HEK293 (cell line): ENCODE results near the gene MST1R.

Experiments
- CTCF ChIA-PET: fragments of 350-600 bp; formaldehyde crosslinking; extraction: SDS; loops from one replicate; lab custom pipeline; 2021; ENCODE audit warnings: antibody characterized with exemption; lab: Yijun Ruan, JAX
- POLR2A ChIA-PET: fragments of 300-600 bp; formaldehyde crosslinking; extraction: SDS; loops from one replicate; lab custom pipeline; 2020; ENCODE audit warnings: antibody characterized with exemption, inconsistent platforms; lab: Yijun Ruan, JAX
- H3K27ac ChIP-seq: fragments of 200-500 bp; sonication (Bioruptor generic); 2 replicates; pipeline ENCODE4 v1.5.1; 2014; ENCODE audit warnings: low read depth, low read length, control low read depth, inconsistent platforms; ENCODE audit errors: extremely low read depth
- H3K36me3 ChIP-seq, 2 experiments: fragments of 200-500 bp in 1 of 2; sonication (Bioruptor generic) in 1 of 2; 1 replicate in 1 of 2; 2 replicates in 1 of 2; pipeline ENCODE4 v1.5.1; 2014 to 2017; ENCODE audit warnings: inconsistent platforms in 2 of 2, low read length in 2 of 2; ENCODE audit not compliant: control insufficient read depth in 2 of 2, insufficient read depth in 1 of 2
- H3K4me1 ChIP-seq: fragments of 200-500 bp; sonication (Bioruptor generic); 2 replicates; pipeline ENCODE4 v1.5.1; 2014; ENCODE audit warnings: mild to moderate bottlenecking, low read length, inconsistent platforms; ENCODE audit not compliant: control insufficient read depth, insufficient read depth
- H3K4me3 ChIP-seq: 2 replicates; pipeline ENCODE4 v1.5.1; 2011; ENCODE audit warnings: low read depth, mild to moderate bottlenecking, control low read depth, low read length, moderate library complexity
- H3K9me3 ChIP-seq: fragments of 200-500 bp; sonication (Bioruptor generic); 2 replicates; pipeline ENCODE4 v1.5.1; 2014; ENCODE audit warnings: low read depth, low read length, inconsistent platforms; ENCODE audit not compliant: control insufficient read depth, insufficient read depth
- KLF16 ChIP-seq: fragments of 450-650 bp; formaldehyde crosslinking; IDR thresholded peaks from 2 replicates; pipeline ENCODE4 v1.5.1; 2017; ENCODE audit warnings: missing biosample characterization, missing genetic modification characterization
- ZNF10 ChIP-seq: fragments of 450-650 bp; formaldehyde crosslinking; IDR thresholded peaks from 2 replicates; pipeline ENCODE4 v1.5.1; 2017; ENCODE audit warnings: missing biosample characterization, missing genetic modification characterization
- ZNF335 ChIP-seq: fragments of 450-650 bp; formaldehyde crosslinking; conservative IDR thresholded peaks from 2 replicates; pipeline ENCODE4 v1.5.1; 2016; ENCODE audit warnings: missing biosample characterization, missing genetic modification characterization
- ZNF354C ChIP-seq: fragments of 450-650 bp; formaldehyde crosslinking; IDR thresholded peaks from 2 replicates; pipeline ENCODE4 v1.5.1; 2016; ENCODE audit warnings: missing biosample characterization, missing genetic modification characterization, low read depth, borderline replicate concordance
- ZNF571 ChIP-seq: fragments of 450-650 bp; formaldehyde crosslinking; IDR thresholded peaks from 2 replicates; pipeline ENCODE4 v1.5.0; 2017; ENCODE audit warnings: missing biosample characterization, missing genetic modification characterization
- TF ChIP-seq, protein P1 (sequence below): fragments of 450-650 bp; formaldehyde crosslinking; IDR thresholded peaks from 2 replicates; pipeline ENCODE4 v1.5.1; 2016; ENCODE audit warnings: missing biosample characterization, missing genetic modification characterization
- TF ChIP-seq, protein P2 (sequence below): fragments of 450-650 bp; formaldehyde crosslinking; IDR thresholded peaks from 2 replicates; pipeline ENCODE4 v1.5.1; 2017; ENCODE audit warnings: missing biosample characterization, missing genetic modification characterization
- TF ChIP-seq, protein P3 (sequence below): fragments of 450-650 bp; formaldehyde crosslinking; IDR thresholded peaks from 2 replicates; pipeline ENCODE4 v1.5.1; 2017; ENCODE audit warnings: missing biosample characterization, missing genetic modification characterization
- TF ChIP-seq, protein P4 (sequence below): fragments of 450-650 bp; formaldehyde crosslinking; IDR thresholded peaks from 2 replicates; pipeline ENCODE4 v1.5.0; 2017; ENCODE audit warnings: missing biosample characterization, missing genetic modification characterization, borderline replicate concordance
- TF ChIP-seq, protein P5 (sequence below): fragments of 450-650 bp; formaldehyde crosslinking; IDR thresholded peaks from 2 replicates; pipeline ENCODE4 v1.5.1; 2016; ENCODE audit warnings: missing biosample characterization, missing genetic modification characterization
- TF ChIP-seq, protein P6 (sequence below): fragments of 450-650 bp; formaldehyde crosslinking; IDR thresholded peaks from 2 replicates; pipeline ENCODE4 v1.5.1; 2016; ENCODE audit warnings: missing biosample characterization, missing genetic modification characterization

The MST1R gene

DNA sequence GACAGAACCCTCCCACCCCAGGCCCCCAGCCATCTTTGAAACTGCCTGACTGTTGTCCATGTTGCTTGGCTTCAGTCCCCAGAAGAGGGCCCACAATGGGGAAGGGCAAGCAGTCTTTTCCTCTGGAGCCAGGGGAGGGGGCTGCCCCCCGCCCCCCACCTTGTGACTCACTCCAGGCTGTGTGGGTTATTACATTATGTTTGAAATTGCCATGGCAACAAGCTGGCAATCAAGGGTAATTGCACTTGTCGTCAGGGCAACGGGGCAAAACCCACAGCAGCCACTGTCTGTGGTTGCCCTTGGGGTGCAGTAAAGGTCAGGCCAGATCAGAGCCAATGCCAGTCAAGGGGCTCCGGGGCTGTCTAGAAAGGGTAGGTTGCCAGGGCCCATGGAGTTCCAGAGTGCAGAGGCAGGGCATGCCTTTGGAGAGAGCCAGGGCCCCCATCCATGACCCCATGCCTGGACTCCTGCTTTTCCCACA, 30.8 kb downstream of the MST1R start:
- CTCF ChIA-PET, result no interaction called here

DNA sequence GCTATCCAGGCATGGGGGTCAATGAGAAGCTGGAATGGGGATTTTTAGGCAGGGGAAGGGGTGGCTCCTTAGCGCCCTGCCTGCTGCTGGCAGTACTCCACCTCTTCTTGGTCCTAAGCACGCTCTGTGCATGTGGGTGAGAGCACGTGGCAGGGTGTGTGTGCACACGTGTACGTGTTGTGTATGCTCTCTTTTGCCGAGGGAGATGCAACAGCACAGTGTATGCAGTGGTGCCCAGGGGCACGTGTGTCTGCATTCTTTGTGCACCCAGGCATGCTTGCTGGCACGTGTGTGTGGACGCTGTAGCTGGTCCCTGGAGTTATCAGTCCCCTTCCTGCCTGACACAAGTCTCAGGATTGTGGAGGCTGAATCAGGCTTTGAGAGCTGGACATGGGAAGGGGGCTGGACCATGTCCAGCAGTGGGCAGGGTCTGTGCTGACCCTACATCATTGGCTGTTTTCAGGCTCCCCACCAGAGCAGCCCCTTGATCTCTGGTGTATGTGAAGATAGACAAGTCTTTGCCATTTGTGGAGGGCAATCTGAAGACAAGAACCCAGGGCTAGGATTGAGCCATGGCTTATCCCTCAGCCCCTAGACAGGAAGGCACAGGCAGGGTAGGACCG, 32.0 kb downstream of the MST1R start:
- Histone ChIP-seq H3K36me3 (no peaks in the 10 kb centered on the region), H3K27ac (no peak overlapping the region), H3K4me3 (no peak overlapping the region), H3K4me1 (no peaks in the 10 kb centered on the region), H3K9me3 (no peaks in the 10 kb centered on the region)
- ChIA-PET POLR2A (no interaction called here), CTCF (no interaction called here)
- TF ChIP-seq, protein P1, sequence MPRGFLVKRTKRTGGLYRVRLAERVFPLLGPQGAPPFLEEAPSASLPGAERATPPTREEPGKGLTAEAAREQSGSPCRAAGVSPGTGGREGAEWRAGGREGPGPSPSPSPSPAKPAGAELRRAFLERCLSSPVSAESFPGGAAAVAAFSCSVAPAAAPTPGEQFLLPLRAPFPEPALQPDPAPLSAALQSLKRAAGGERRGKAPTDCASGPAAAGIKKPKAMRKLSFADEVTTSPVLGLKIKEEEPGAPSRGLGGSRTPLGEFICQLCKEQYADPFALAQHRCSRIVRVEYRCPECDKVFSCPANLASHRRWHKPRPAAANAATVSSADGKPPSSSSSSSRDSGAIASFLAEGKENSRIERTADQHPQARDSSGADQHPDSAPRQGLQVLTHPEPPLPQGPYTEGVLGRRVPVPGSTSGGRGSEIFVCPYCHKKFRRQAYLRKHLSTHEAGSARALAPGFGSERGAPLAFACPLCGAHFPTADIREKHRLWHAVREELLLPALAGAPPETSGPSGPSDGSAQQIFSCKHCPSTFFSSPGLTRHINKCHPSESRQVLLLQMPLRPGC (tag by site-specific recombination), result no peak
- TF ChIP-seq, protein P2, sequence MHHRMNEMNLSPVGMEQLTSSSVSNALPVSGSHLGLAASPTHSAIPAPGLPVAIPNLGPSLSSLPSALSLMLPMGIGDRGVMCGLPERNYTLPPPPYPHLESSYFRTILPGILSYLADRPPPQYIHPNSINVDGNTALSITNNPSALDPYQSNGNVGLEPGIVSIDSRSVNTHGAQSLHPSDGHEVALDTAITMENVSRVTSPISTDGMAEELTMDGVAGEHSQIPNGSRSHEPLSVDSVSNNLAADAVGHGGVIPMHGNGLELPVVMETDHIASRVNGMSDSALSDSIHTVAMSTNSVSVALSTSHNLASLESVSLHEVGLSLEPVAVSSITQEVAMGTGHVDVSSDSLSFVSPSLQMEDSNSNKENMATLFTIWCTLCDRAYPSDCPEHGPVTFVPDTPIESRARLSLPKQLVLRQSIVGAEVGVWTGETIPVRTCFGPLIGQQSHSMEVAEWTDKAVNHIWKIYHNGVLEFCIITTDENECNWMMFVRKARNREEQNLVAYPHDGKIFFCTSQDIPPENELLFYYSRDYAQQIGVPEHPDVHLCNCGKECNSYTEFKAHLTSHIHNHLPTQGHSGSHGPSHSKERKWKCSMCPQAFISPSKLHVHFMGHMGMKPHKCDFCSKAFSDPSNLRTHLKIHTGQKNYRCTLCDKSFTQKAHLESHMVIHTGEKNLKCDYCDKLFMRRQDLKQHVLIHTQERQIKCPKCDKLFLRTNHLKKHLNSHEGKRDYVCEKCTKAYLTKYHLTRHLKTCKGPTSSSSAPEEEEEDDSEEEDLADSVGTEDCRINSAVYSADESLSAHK (tag by site-specific recombination), result peak; percentile 85

More for the DNA sequence above, 30.8 kb downstream of the MST1R start:
- H3K27ac ChIP-seq, result no peak overlapping the region
- H3K4me1 ChIP-seq, result no peaks in the 10 kb centered on the region
- POLR2A ChIA-PET, result no interaction called here
- H3K4me3 ChIP-seq, result no peak overlapping the region
- no peaks in the 10 kb centered on the region for H3K9me3 ChIP-seq
- no peaks in the 10 kb centered on the region for H3K36me3 ChIP-seq
- TF ChIP-seq, protein P3, sequence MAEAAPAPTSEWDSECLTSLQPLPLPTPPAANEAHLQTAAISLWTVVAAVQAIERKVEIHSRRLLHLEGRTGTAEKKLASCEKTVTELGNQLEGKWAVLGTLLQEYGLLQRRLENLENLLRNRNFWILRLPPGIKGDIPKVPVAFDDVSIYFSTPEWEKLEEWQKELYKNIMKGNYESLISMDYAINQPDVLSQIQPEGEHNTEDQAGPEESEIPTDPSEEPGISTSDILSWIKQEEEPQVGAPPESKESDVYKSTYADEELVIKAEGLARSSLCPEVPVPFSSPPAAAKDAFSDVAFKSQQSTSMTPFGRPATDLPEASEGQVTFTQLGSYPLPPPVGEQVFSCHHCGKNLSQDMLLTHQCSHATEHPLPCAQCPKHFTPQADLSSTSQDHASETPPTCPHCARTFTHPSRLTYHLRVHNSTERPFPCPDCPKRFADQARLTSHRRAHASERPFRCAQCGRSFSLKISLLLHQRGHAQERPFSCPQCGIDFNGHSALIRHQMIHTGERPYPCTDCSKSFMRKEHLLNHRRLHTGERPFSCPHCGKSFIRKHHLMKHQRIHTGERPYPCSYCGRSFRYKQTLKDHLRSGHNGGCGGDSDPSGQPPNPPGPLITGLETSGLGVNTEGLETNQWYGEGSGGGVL (tag by site-specific recombination), result 0 out of 2 replicates have a peak, but pooled peaks have one; percentile 10
- no peak for TF ChIP-seq ZNF354C (tag by site-specific recombination)
- TF ChIP-seq KLF16, result no peak
- TF ChIP-seq ZNF335, result 0 out of 2 replicates have a peak, but pooled peaks have one; percentile 28

DNA sequence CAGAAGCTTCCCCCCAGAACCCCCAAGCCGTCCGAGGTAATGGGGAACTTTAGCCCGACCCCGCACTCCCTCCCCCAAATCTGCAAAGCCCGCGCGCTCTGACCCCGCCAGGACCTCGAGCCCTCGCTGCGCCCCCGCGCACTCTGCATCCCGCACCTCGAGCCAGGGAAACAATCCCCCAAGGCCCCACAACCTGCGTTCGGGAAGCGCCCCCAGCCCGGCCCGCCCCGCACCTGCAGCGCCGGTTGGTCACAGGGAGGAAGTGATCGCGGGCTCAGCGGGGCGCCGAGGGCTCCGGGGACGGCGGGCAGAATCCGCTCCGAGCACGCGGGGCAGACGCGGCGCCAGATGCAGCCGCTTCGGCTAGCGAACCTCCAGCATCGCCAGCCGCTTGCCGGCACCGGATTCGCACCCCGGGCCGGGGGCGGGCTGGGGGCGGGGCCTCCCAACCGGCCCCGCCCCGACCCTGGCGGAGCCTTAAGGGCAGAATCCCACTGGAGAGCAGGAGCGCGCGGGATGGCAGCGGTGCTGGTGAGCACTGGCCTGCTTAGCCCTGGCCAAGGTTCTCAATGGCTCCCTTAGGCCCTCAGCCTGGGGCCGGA, 34.0 kb downstream of the MST1R start, which contains the start of gene CAMKV:
TSS of gene CAMKV (minus strand) at position 382 of the 602 bp plus-strand sequence. CDS start 7,518 bp downstream, outside the sequence.
- Histone ChIP-seq H3K36me3 (no peaks in the 10 kb centered on the region), H3K9me3 (no peaks in the 10 kb centered on the region), H3K27ac (no peak within 1 kb of the TSS), H3K4me3 (peak within 1 kb of the TSS; percentile 32), H3K4me1 (no peaks in the 10 kb centered on the region)
- CTCF ChIA-PET, result no interaction called here
- POLR2A ChIA-PET, result interaction anchor here (0.6 to 1.5 kb wide), 3 partner anchors 13 to 950 kb away, joined by 4 to 8 read pairs (median 5); partner anchors contain the start of gene TRAIP
- TF ChIP-seq, protein P4, sequence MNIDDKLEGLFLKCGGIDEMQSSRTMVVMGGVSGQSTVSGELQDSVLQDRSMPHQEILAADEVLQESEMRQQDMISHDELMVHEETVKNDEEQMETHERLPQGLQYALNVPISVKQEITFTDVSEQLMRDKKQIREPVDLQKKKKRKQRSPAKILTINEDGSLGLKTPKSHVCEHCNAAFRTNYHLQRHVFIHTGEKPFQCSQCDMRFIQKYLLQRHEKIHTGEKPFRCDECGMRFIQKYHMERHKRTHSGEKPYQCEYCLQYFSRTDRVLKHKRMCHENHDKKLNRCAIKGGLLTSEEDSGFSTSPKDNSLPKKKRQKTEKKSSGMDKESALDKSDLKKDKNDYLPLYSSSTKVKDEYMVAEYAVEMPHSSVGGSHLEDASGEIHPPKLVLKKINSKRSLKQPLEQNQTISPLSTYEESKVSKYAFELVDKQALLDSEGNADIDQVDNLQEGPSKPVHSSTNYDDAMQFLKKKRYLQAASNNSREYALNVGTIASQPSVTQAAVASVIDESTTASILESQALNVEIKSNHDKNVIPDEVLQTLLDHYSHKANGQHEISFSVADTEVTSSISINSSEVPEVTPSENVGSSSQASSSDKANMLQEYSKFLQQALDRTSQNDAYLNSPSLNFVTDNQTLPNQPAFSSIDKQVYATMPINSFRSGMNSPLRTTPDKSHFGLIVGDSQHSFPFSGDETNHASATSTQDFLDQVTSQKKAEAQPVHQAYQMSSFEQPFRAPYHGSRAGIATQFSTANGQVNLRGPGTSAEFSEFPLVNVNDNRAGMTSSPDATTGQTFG, result no peak
- TF ChIP-seq ZNF571 (no peak), ZNF10 (peak; percentile 14; the same call in 1 of the 2 replicates)
- TF ChIP-seq, protein P5, sequence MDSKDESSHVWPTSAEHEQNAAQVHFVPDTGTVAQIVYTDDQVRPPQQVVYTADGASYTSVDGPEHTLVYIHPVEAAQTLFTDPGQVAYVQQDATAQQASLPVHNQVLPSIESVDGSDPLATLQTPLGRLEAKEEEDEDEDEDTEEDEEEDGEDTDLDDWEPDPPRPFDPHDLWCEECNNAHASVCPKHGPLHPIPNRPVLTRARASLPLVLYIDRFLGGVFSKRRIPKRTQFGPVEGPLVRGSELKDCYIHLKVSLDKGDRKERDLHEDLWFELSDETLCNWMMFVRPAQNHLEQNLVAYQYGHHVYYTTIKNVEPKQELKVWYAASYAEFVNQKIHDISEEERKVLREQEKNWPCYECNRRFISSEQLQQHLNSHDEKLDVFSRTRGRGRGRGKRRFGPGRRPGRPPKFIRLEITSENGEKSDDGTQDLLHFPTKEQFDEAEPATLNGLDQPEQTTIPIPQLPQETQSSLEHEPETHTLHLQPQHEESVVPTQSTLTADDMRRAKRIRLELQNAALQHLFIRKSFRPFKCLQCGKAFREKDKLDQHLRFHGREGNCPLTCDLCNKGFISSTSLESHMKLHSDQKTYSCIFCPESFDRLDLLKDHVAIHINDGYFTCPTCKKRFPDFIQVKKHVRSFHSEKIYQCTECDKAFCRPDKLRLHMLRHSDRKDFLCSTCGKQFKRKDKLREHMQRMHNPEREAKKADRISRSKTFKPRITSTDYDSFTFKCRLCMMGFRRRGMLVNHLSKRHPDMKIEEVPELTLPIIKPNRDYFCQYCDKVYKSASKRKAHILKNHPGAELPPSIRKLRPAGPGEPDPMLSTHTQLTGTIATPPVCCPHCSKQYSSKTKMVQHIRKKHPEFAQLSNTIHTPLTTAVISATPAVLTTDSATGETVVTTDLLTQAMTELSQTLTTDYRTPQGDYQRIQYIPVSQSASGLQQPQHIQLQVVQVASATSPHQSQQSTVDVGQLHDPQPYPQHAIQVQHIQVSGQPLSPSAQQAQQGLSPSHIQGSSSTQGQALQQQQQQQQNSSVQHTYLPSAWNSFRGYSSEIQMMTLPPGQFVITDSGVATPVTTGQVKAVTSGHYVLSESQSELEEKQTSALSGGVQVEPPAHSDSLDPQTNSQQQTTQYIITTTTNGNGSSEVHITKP, result peak; percentile 81
- TF ChIP-seq, protein P6, sequence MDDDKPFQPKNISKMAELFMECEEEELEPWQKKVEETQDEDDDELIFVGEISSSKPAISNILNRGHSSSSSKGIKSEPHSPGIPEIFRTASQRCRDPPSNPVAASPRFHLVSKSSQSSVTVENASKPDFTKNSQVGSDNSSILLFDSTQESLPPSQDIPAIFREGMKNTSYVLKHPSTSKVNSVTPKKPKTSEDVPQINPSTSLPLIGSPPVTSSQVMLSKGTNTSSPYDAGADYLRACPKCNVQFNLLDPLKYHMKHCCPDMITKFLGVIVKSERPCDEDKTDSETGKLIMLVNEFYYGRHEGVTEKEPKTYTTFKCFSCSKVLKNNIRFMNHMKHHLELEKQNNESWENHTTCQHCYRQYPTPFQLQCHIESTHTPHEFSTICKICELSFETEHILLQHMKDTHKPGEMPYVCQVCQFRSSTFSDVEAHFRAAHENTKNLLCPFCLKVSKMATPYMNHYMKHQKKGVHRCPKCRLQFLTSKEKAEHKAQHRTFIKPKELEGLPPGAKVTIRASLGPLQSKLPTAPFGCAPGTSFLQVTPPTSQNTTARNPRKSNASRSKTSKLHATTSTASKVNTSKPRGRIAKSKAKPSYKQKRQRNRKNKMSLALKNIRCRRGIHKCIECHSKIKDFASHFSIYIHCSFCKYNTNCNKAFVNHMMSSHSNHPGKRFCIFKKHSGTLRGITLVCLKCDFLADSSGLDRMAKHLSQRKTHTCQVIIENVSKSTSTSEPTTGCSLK (tag by site-specific recombination), result no peak
